PC-9 (cell line): ENCODE measurements around the gene PRRG2. TPM values are rescaled to one million over a fixed set of nuclear protein-coding genes. Genes with fewer than 3 reads are reported as not detected.

Source experiments
- BruUV-seq: library from RNA; stranded (reverse); fragments of 400-500 nt; replicated peaks from 2 replicates; lab custom pipeline; 2021; lab: Mats Ljungman, UMichigan
- CTCF ChIA-PET: fragments of 300-600 bp; sonication (Branson Sonifier 250); formaldehyde crosslinking; loops from one replicate; lab custom pipeline; 2022; ENCODE audit warnings: antibody characterized with exemption; lab: Charles Lee
- POLR2A ChIA-PET: fragments of 300-600 bp; sonication (Branson Sonifier 250); formaldehyde crosslinking; loops from one replicate; lab custom pipeline; 2022; ENCODE audit warnings: antibody characterized with exemption; ENCODE audit not compliant: unreplicated experiment; lab: Charles Lee
- DNase-seq, 2 experiments: peaks; one replicate each; pipeline versions ENCODE4 v3.0.0 to v3.0.0-alpha.2; 2015 to 2022; ENCODE audit warnings: mixed read lengths in 1 of 2
- H2AFZ ChIP-seq: fragments of 200-600 bp; sonication (generic); 2 replicates; pipeline ENCODE4 v1.8.1; 2017; ENCODE audit warnings: antibody characterized with exemption
- H3F3A ChIP-seq: fragments of 200-600 bp; sonication (generic); 2 replicates; pipeline ENCODE4 v1.8.1; 2017; ENCODE audit warnings: antibody characterized with exemption, mild to moderate bottlenecking, low read depth; ENCODE audit not compliant: insufficient read depth
- H3K27ac ChIP-seq: fragments of 200-600 bp; sonication (generic); 2 replicates; pipeline ENCODE4 v1.6.1; 2016; ENCODE audit warnings: mixed run types
- H3K27me3 ChIP-seq: fragments of 200-600 bp; sonication (generic); 2 replicates; pipeline ENCODE4 v1.6.1; 2016; ENCODE audit warnings: low read depth, mixed run types; ENCODE audit not compliant: insufficient read depth
- H3K36me3 ChIP-seq: fragments of 200-600 bp; sonication (generic); 2 replicates; pipeline ENCODE4 v1.6.1; 2016; ENCODE audit warnings: low read depth, mixed run types
- H3K4me1 ChIP-seq: fragments of 200-600 bp; sonication (generic); replicated peaks from 2 replicates; pipeline ENCODE4 v1.6.1; 2016; ENCODE audit warnings: mixed run types; ENCODE audit not compliant: insufficient read depth
- H3K4me2 ChIP-seq: fragments of 200-600 bp; sonication (generic); 2 replicates; pipeline ENCODE4 v1.6.1; 2017; ENCODE audit warnings: mixed run types
- H3K4me3 ChIP-seq: fragments of 200-600 bp; sonication (generic); 2 replicates; pipeline ENCODE4 v1.6.1; 2016; ENCODE audit warnings: mixed run types
- H3K79me2 ChIP-seq: fragments of 200-600 bp; sonication (generic); 2 replicates; pipeline ENCODE4 v1.6.1; 2017; ENCODE audit warnings: low read depth, mixed run types
- H3K9me2 ChIP-seq: fragments of 200-600 bp; sonication (generic); 2 replicates; pipeline ENCODE4 v1.8.1; 2017; ENCODE audit warnings: mild to moderate bottlenecking; ENCODE audit not compliant: insufficient read depth
- H3K9me3 ChIP-seq: fragments of 200-600 bp; sonication (generic); 2 replicates; pipeline ENCODE4 v1.8.1; 2016; ENCODE audit warnings: low read depth; ENCODE audit not compliant: insufficient read depth
- H4K20me1 ChIP-seq: fragments of 200-600 bp; sonication (generic); 2 replicates; pipeline ENCODE4 v1.8.1; 2017; ENCODE audit not compliant: insufficient read depth
- CTCF ChIP-seq: fragments of 200-600 bp; sonication (generic); conservative IDR thresholded peaks from 2 replicates; pipeline ENCODE4 v1.6.1; 2017; ENCODE audit warnings: mixed run types, antibody characterized with exemption, mild to moderate bottlenecking, moderate library complexity
- EZH2 ChIP-seq: fragments of 200-600 bp; sonication (generic); IDR thresholded peaks from 2 replicates; pipeline ENCODE4 v1.8.0; 2017; ENCODE audit warnings: antibody characterized with exemption, low read depth
- intact Hi-C: fragments of 100-400 bp; cut with micrococcal nuclease; formaldehyde crosslinking; loops from one replicate; pipeline ENCODE4 v1.10.0; 2022; ENCODE audit not compliant: unreplicated experiment
- total RNA-seq: library from RNA; stranded (reverse); gene quantifications from 2 replicates; pipeline ENCODE4 v1.2.3, GENCODE V29; 2021

Gene PRRG2
- total RNA-seq, 1 experiment from 2014 or later: 16.2 TPM

GRCh38 chr19:49543032-49543431 lies 38.1 kb upstream of the PRRG2 start:
- no peaks in the 10 kb centered on the region for H4K20me1 ChIP-seq
- POLR2A ChIA-PET: no interaction called here
- no peaks in the 10 kb centered on the region for H3K9me2 ChIP-seq
- intact Hi-C loops: no loop called here
- no peaks in the 10 kb centered on the region for H3K9me3 ChIP-seq
- no peaks in the 10 kb centered on the region for H3K36me3 ChIP-seq
- DNase-seq: no peak
- H3K4me2 ChIP-seq: no peak overlapping the region
- peaks cover 14% of the 10 kb centered on the region for H3F3A ChIP-seq
- peaks cover 11% of the 10 kb centered on the region for H3K4me1 ChIP-seq
- no peaks in the 10 kb centered on the region for H3K79me2 ChIP-seq
- H3K27me3 ChIP-seq: 0 out of 2 replicates have a peak, but pooled peaks cover 5% of the 10 kb centered on the region
- no peak overlapping the region for H3K4me3 ChIP-seq
- BruUV-seq: no TSS peak
- no peak overlapping the region for H3K27ac ChIP-seq
- CTCF ChIA-PET: no interaction called here
- H2AFZ ChIP-seq: no peak overlapping the region
- TF ChIP-seq CTCF (no peak), EZH2 (no peak)

GRCh38 chr19:49544154-49544553 lies 37.0 kb upstream of the PRRG2 start:
- Histone ChIP-seq H3K27me3 (0 out of 2 replicates have a peak, but pooled peaks cover 5% of the 10 kb centered on the region), H2AFZ (no peak overlapping the region), H3K27ac (no peak overlapping the region), H3K4me1 (peaks cover 11% of the 10 kb centered on the region), H3K79me2 (no peaks in the 10 kb centered on the region), H3K4me2 (no peak overlapping the region), H3F3A (peaks cover 22% of the 10 kb centered on the region), H3K4me3 (no peak overlapping the region), H4K20me1 (no peaks in the 10 kb centered on the region), H3K36me3 (no peaks in the 10 kb centered on the region), H3K9me2 (no peaks in the 10 kb centered on the region), H3K9me3 (no peaks in the 10 kb centered on the region)
- CTCF ChIA-PET: interaction anchor here (0.6 kb wide), 1 partner anchor 37 kb away, joined by 4 read pairs; no protein-coding TSS in a partner anchor
- POLR2A ChIA-PET: no interaction called here
- intact Hi-C loops: no loop called here
- no peak for TF ChIP-seq EZH2
- no peak for TF ChIP-seq CTCF
- DNase-seq: no peak
- no TSS peak for BruUV-seq

GRCh38 chr19:49546825-49547565 lies 34.1 kb upstream of the PRRG2 start:
- peak; percentile 94 for TF ChIP-seq CTCF
- TF ChIP-seq EZH2: no peak
- POLR2A ChIA-PET: interaction anchor here (0.6 to 0.7 kb wide), 6 partner anchors 13 to 273 kb away, joined by 3 to 11 read pairs (median 7); partner anchors contain the start of genes PIH1D1, RRAS and TEAD2
- Histone ChIP-seq H3K9me3 (no peaks in the 10 kb centered on the region), H3K4me1 (peaks cover 11% of the 10 kb centered on the region), H3K4me2 (peak overlapping the region; percentile 65), H4K20me1 (no peaks in the 10 kb centered on the region), H3K27me3 (0 out of 2 replicates have a peak, but pooled peaks cover 5% of the 10 kb centered on the region), H3K27ac (no peak overlapping the region), H3K4me3 (peak overlapping the region; percentile 32; the same call in 1 of the 2 replicates), H3K79me2 (no peaks in the 10 kb centered on the region), H3K36me3 (no peaks in the 10 kb centered on the region), H2AFZ (no peak overlapping the region), H3K9me2 (no peaks in the 10 kb centered on the region), H3F3A (peaks cover 22% of the 10 kb centered on the region; the same call in 1 of the 2 replicates)
- DNase-seq: peak; percentile 67 to 86
- intact Hi-C loops: loop anchor here (1.0 to 2.0 kb wide), 3 partner anchors 40 to 321 kb away; no protein-coding TSS in a partner anchor
- BruUV-seq: no TSS peak
- CTCF ChIA-PET: interaction anchor here (0.6 to 1.2 kb wide), 4 partner anchors 14 to 155 kb away, joined by 4 to 11 read pairs (median 8); no protein-coding TSS in a partner anchor
